ENCODE data around the gene NEU1.
"Not testable (repeated sequence)": the region's sequence is repeated elsewhere in the genome, so short reads cannot be mapped to it uniquely, and the experiment has no call there.

The NEU1 gene

DNA sequence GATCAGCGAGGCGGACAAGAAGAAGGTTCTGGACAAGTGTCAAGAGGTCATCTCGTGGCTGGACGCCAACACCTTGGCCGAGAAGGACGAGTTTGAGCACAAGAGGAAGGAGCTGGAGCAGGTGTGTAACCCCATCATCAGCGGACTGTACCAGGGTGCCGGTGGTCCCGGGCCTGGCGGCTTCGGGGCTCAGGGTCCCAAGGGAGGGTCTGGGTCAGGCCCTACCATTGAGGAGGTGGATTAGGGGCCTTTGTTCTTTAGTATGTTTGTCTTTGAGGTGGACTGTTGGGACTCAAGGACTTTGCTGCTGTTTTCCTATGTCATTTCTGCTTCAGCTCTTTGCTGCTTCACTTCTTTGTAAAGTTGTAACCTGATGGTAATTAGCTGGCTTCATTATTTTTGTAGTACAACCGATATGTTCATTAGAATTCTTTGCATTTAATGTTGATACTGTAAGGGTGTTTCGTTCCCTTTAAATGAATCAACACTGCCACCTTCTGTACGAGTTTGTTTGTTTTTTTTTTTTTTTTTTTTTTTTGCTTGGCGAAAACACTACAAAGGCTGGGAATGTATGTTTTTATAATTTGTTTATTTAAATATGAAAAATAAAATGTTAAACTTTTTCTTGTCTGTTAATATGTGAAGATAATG lies 32.9 kb downstream of the NEU1 start:
- Histone ChIP-seq H3K27me3 (ENCODE audit: insufficient read depth, low read length) (no peaks in the 10 kb centered on the region), H3K4me3 (ENCODE audit: low read depth, low read length) (peak overlapping the region; percentile 78), H2AFZ (ENCODE audit: low read length, unreplicated experiment) (no peak overlapping the region), H3K27ac (ENCODE audit: low read depth, low read length) (peak overlapping the region; percentile 51), H3K36me3 (ENCODE audit: insufficient read depth, low read length) (no peaks in the 10 kb centered on the region), H3K79me2 (ENCODE audit: control insufficient read depth, insufficient read depth, low read length, unreplicated experiment) (peaks cover 24% of the 10 kb centered on the region), H3K4me1 (ENCODE audit: control insufficient read depth, insufficient read depth, low read length, unreplicated experiment) (peaks cover 10% of the 10 kb centered on the region)

DNA sequence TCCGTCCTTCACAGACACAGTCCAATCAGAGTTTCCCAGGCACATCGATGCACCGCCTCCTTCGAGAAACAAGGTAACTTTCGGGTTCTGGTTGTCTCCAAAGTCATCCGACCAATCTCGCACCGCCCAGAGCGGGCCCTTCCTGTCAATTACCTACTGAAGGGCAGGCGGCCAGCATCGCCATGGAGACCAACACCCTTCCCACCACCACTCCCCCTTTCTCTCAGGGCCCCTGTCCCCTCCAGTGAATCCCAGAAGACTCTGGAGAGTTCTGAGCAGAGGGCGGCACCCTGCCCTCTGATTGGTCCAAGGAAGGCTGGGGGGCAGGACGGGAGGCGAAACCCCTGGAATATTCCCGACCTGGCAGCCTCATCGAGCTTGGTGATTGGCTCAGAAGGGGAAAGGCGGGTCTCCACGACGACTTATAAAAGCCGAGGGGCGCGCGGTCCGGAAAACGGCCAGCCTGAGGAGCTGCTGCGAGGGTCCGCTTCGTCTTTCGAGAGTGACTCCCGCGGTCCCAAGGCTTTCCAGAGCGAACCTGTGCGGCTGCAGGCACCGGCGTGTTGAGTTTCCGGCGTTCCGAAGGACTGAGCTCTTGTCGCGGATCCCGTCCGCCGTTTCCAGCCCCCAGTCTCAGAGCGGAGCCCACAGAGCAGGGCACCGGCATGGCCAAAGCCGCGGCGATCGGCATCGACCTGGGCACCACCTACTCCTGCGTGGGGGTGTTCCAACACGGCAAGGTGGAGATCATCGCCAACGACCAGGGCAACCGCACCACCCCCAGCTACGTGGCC lies 35.1 kb downstream of the NEU1 start, which contains the start of gene HSPA1B:
HSPA1B (plus strand) TSS at position 453 of the 794 bp plus-strand sequence; CDS start at position 666, 213 bp downstream.
- H3K4me3 ChIP-seq (ENCODE audit: low read depth, low read length) = peak within 1 kb of the TSS; percentile 82
- peak within 1 kb of the TSS; percentile 92 for H3K27ac ChIP-seq (ENCODE audit: low read depth, low read length)
- peaks cover 30% of the 10 kb centered on the region for H3K79me2 ChIP-seq (ENCODE audit: control insufficient read depth, insufficient read depth, low read length, unreplicated experiment)
- H3K27me3 ChIP-seq (ENCODE audit: insufficient read depth, low read length) = no peaks in the 10 kb centered on the region
- H3K4me1 ChIP-seq (ENCODE audit: control insufficient read depth, insufficient read depth, low read length, unreplicated experiment) = peaks cover 18% of the 10 kb centered on the region
- no peaks in the 10 kb centered on the region for H3K36me3 ChIP-seq (ENCODE audit: insufficient read depth, low read length)
- peak within 1 kb of the TSS; percentile 54 for H2AFZ ChIP-seq (ENCODE audit: low read length, unreplicated experiment)

DNA sequence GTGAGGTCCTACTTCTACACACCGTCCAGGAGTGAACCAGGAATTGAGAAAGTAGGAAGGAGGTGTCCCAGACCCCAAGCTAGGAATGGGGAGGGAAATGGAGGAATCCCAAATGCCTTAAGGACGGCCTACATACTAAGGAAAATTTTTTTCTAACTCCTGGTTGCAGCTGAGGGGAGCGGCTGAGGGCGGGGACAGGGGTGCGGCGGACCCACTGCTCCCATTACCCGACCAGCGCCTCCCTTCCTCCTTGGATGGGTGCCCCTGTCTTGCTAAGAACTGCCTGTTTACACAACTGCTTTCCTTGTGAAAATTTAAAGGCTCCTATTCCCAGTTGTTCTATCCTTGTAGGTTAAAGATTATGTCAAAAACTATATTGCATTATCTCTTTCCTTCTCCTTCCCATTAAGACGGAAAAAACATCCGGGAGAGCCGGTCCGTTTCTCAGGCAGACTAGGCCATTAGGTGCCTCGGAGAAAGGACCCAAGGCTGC lies 35.8 kb downstream of the NEU1 start:
- H3K79me2 ChIP-seq (ENCODE audit: control insufficient read depth, insufficient read depth, low read length, unreplicated experiment) = peaks cover 33% of the 10 kb centered on the region
- H3K4me3 ChIP-seq (ENCODE audit: low read depth, low read length) = peak overlapping the region; percentile 71
- H3K27ac ChIP-seq (ENCODE audit: low read depth, low read length) = peak overlapping the region; percentile 92
- H3K4me1 ChIP-seq (ENCODE audit: control insufficient read depth, insufficient read depth, low read length, unreplicated experiment) = peaks cover 18% of the 10 kb centered on the region
- no peaks in the 10 kb centered on the region for H3K27me3 ChIP-seq (ENCODE audit: insufficient read depth, low read length)
- no peaks in the 10 kb centered on the region for H3K36me3 ChIP-seq (ENCODE audit: insufficient read depth, low read length)
- H2AFZ ChIP-seq (ENCODE audit: low read length, unreplicated experiment) = peak overlapping the region; percentile 54

DNA sequence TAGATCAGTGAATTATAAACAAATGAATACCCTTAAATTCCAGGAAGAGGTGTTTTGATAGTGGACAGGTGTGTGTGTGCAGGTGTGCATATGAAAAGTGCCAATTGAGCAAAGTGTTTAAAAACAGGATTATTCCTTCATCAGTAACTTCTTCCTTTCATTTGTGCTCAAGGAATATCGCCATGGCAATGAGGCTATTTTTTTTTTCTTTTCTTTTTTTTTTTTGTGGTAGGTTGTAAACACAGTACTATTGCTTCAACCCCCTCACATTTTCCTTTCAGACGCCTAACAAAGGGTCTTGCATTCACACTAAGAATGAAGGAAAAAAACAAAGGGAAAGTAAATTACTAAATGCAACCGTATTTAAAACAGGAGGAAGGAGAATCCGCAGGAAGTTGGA lies 37.1 kb downstream of the NEU1 start:
- Histone ChIP-seq H3K27ac (ENCODE audit: low read depth, low read length) (no peak overlapping the region; the same call in 1 of the 2 replicates), H3K79me2 (ENCODE audit: control insufficient read depth, insufficient read depth, low read length, unreplicated experiment) (peaks cover 21% of the 10 kb centered on the region), H3K4me1 (ENCODE audit: control insufficient read depth, insufficient read depth, low read length, unreplicated experiment) (peaks cover 14% of the 10 kb centered on the region), H3K36me3 (ENCODE audit: insufficient read depth, low read length) (no peaks in the 10 kb centered on the region), H2AFZ (ENCODE audit: low read length, unreplicated experiment) (no peak overlapping the region), H3K27me3 (ENCODE audit: insufficient read depth, low read length) (no peaks in the 10 kb centered on the region), H3K4me3 (ENCODE audit: low read depth, low read length) (no peak overlapping the region)

DNA sequence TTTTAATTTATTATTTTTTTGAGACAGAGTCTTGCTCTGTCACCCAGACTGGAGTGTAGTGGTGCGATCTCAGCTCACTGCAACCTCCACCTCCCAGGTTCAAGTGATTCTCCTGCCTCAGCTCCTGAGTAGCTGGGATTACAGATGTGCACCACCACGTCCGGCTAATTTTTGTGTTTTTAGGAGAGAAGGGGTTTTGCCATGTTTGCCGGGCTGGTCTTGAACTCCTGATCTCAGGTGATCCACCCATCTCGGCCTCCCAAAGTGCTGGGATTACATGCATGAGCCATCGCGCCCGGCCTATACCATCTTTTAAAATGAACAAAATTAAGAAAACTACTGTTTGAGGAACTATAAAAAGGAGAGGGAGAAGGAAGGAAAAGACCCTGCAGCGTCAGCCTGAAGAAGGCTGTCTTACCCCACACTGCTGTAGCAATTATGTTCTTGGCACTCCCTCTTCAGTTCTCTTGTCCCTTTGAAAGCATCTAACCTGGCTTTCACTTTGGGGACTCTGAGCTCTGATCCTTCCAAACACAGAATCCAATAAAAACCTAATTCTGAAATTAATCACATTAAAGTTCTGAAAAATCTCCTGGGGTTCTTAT lies 38.9 kb downstream of the NEU1 start:
- not testable (repeated sequence) for H3K4me3 ChIP-seq (ENCODE audit: low read depth, low read length); H3K36me3 ChIP-seq (ENCODE audit: insufficient read depth, low read length); H2AFZ ChIP-seq (ENCODE audit: low read length, unreplicated experiment); H3K27me3 ChIP-seq (ENCODE audit: insufficient read depth, low read length); H3K27ac ChIP-seq (ENCODE audit: low read depth, low read length)
- H3K4me1 ChIP-seq (ENCODE audit: control insufficient read depth, insufficient read depth, low read length, unreplicated experiment) = peaks cover 24% of the 10 kb centered on the region
- H3K79me2 ChIP-seq (ENCODE audit: control insufficient read depth, insufficient read depth, low read length, unreplicated experiment) = peaks cover 15% of the 10 kb centered on the region

DNA sequence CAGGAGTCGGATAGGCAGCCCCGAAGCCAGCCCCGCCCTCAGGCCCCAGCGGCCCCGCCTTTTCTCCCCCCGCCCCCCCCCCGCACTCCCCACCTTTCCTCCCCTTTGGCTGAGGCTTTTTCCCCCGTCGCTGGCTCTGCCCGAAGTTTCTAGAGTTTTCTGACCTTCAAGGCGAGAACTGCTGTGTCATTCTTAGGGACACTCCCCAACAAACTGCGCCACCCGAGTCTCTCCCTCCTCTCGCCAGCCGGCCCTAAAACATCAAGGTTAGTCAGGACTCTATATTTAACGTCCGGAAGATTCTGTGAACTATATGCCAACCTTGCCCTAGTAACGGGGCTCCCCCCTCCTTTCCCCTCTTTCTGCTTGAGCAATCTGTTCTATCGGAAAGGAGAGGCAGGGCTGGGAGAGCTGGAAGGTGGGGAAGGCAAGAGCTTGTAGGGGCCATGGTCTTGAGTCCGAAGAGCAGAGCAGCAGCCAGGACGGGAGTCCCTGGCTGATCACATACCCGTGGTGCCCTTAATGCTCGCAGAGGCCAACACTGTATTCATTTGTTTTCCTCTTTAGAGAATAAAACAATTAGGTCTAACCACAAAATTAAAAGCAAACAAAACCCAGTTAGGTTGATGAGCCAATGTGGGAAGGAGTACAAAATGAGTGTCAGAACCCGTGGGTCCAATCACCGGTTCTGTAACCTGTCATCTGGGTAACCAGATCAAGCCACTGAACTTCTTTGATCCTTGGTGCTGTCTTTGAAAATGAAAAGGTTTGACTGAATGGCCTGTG lies 40.4 kb downstream of the NEU1 start:
- Histone ChIP-seq H3K27me3 (ENCODE audit: insufficient read depth, low read length) (no peaks in the 10 kb centered on the region), H3K79me2 (ENCODE audit: control insufficient read depth, insufficient read depth, low read length, unreplicated experiment) (peaks cover 21% of the 10 kb centered on the region), H3K36me3 (ENCODE audit: insufficient read depth, low read length) (no peaks in the 10 kb centered on the region), H2AFZ (ENCODE audit: low read length, unreplicated experiment) (peak overlapping the region; percentile 92), H3K4me3 (ENCODE audit: low read depth, low read length) (peak overlapping the region; percentile 87), H3K27ac (ENCODE audit: low read depth, low read length) (peak overlapping the region; percentile 97), H3K4me1 (ENCODE audit: control insufficient read depth, insufficient read depth, low read length, unreplicated experiment) (peaks cover 31% of the 10 kb centered on the region)

DNA sequence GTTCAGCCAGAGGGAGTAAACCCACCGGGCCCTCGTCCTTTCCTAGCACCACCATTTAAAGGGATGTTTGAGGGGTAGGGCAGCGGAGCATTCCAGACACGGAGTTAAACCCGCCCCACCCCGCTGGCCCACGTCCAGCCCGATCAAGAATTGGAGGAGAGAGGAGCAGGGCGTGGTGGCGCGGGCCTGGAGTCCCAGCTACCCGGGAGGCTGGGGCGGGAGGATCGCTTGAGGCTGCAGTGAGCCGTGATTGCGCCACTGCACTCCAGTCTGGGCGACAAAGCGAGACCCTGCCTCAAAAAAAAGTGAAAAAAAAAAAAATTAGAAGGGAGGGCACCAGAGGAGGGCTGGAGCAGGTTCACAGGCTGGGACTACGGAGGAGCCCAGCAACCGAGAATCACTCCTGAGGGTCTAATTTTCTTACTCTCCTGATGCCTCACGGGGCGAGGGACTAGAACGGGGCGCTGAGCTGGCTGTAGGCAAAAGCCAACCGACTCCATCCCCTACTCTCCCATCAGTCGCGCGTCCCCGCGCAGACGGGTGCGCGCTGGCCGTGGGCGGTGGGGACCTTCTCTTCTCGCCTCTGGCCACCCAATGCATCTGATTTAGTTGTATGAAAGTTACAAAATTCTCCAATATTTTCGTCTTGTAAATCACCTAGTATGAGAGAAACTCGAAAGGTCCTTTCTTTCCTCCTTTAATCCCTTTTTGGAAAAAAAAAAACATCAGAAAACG lies 41.2 kb downstream of the NEU1 start:
- H2AFZ ChIP-seq (ENCODE audit: low read length, unreplicated experiment) = peak overlapping the region; percentile 92
- H3K79me2 ChIP-seq (ENCODE audit: control insufficient read depth, insufficient read depth, low read length, unreplicated experiment) = peaks cover 21% of the 10 kb centered on the region
- peaks cover 31% of the 10 kb centered on the region for H3K4me1 ChIP-seq (ENCODE audit: control insufficient read depth, insufficient read depth, low read length, unreplicated experiment)
- no peaks in the 10 kb centered on the region for H3K27me3 ChIP-seq (ENCODE audit: insufficient read depth, low read length)
- H3K27ac ChIP-seq (ENCODE audit: low read depth, low read length) = peak overlapping the region; percentile 97
- peak overlapping the region; percentile 87 for H3K4me3 ChIP-seq (ENCODE audit: low read depth, low read length)
- no peaks in the 10 kb centered on the region for H3K36me3 ChIP-seq (ENCODE audit: insufficient read depth, low read length)

DNA sequence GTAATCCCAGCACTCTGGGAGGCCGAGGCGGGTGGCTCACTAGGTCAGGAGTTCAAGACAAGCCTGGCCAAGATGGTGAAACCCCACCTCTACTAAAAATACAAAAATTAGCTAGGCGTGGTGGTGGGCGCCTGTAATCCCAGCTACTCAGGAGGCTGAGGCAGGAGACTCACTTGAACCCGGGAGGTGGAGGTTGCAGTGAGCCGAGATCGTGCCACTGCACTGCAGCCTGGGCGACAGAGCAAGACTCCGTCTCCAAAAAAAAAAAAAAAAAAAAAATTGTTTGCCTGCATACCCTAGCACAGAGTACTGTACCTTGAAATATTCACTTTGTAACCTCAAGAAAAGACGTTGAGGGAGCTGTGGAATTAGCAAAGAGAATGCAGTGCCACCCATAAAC lies 42.2 kb downstream of the NEU1 start:
- not testable (repeated sequence) for H3K4me3 ChIP-seq (ENCODE audit: low read depth, low read length); H2AFZ ChIP-seq (ENCODE audit: low read length, unreplicated experiment); H3K36me3 ChIP-seq (ENCODE audit: insufficient read depth, low read length); H3K27ac ChIP-seq (ENCODE audit: low read depth, low read length); H3K27me3 ChIP-seq (ENCODE audit: insufficient read depth, low read length)
- Histone ChIP-seq H3K4me1 (ENCODE audit: control insufficient read depth, insufficient read depth, low read length, unreplicated experiment) (peaks cover 31% of the 10 kb centered on the region), H3K79me2 (ENCODE audit: control insufficient read depth, insufficient read depth, low read length, unreplicated experiment) (peaks cover 21% of the 10 kb centered on the region)

DNA sequence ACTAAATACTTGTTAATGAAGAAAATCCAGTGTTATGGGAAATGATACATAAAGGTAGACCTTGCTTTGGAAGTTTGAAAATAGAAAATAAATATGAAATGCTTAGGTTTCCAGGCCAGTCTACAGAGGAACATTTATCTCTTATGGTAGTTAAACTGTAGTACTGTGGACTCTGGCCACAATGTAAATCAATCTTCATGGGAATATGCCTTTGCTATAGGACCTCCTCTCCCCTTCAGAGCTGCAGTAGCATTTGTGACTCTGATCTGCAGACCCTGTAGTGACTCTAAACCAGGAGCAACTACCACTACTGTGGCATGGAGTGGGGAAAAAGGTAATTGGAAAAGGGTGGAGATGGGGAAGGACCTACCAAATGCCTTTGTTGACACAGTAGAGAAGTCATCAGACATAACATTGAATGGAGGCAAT lies 42.7 kb downstream of the NEU1 start:
- Histone ChIP-seq H3K4me1 (ENCODE audit: control insufficient read depth, insufficient read depth, low read length, unreplicated experiment) (peaks cover 31% of the 10 kb centered on the region), H3K79me2 (ENCODE audit: control insufficient read depth, insufficient read depth, low read length, unreplicated experiment) (peaks cover 21% of the 10 kb centered on the region), H3K27ac (ENCODE audit: low read depth, low read length) (peak overlapping the region; percentile 54), H3K27me3 (ENCODE audit: insufficient read depth, low read length) (no peaks in the 10 kb centered on the region), H2AFZ (ENCODE audit: low read length, unreplicated experiment) (no peak overlapping the region), H3K4me3 (ENCODE audit: low read depth, low read length) (no peak overlapping the region), H3K36me3 (ENCODE audit: insufficient read depth, low read length) (no peaks in the 10 kb centered on the region)
